Adrenal gland (tissue), 12 donors: ENCODE measurements around the gene HOXC9. TPM values are rescaled to one million over a fixed set of nuclear protein-coding genes. Genes with fewer than 3 reads are reported as not detected.

Experiments
- DNase-seq, 7 donors: peaks; one replicate each; pipeline ENCODE4 v3.0.0-alpha.2; 2019 to 2020
- H3K27ac ChIP-seq, 5 donors: fragments of 200-600 bp; sonication (generic) in 4 of 5; 1 replicate in 3 of 5; 2 replicates in 2 of 5; pipeline versions ENCODE4 v1.5.1 to v1.8.0; 2016 to 2020; ENCODE audit warnings: mild to moderate bottlenecking in 1 of 5
- H3K27me3 ChIP-seq: fragments of 200-600 bp; 2 replicates; pipeline ENCODE4 v1.8.0; 2021
- H3K36me3 ChIP-seq, 2 donors: fragments of 200-600 bp; replicated peaks in 1 of 2; 1 replicate in 1 of 2; 2 replicates in 1 of 2; pipeline versions ENCODE4 v1.5.1 to v1.8.0; 2018 to 2022
- H3K4me1 ChIP-seq, 2 donors: fragments of 200-600 bp; replicated peaks in 1 of 2; 1 replicate in 1 of 2; 2 replicates in 1 of 2; pipeline versions ENCODE4 v1.5.1 to v1.8.0; 2018 to 2021
- H3K4me3 ChIP-seq, 4 donors: fragments of 200-600 bp; sonication (generic) in 3 of 4; one replicate each; pipeline ENCODE4 v1.5.1; 2016 to 2018
- H3K9me3 ChIP-seq, 3 donors: fragments of 200-600 bp; sonication (generic) in 1 of 3; replicated peaks in 1 of 3; 1 replicate in 2 of 3; 2 replicates in 1 of 3; pipeline versions ENCODE4 v1.5.1 to v1.8.0; 2016 to 2021
- CTCF ChIP-seq, 6 experiments: fragments of 450-650 bp in 4 of 6; fragments of 200-600 bp in 2 of 6; sonication (generic) in 1 of 6; IDR thresholded peaks; 1 replicate in 5 of 6; 2 replicates in 1 of 6; pipeline versions ENCODE4 v1.5.1 to v1.8.0; 2016 to 2021; ENCODE audit warnings: antibody characterized with exemption in 6 of 6, mild to moderate bottlenecking in 2 of 6, moderate library complexity in 1 of 6
- POLR2A ChIP-seq, 2 donors: fragments of 450-650 bp; IDR thresholded peaks; one replicate each; pipeline ENCODE4 v1.6.1; 2017; ENCODE audit warnings: antibody characterized with exemption in 2 of 2, mild to moderate bottlenecking in 2 of 2, moderate library complexity in 1 of 2
- WGBS, 4 donors: extraction: QIAGEN DNeasy Blood & Tissue Kit in 2 of 4; methylation state at CpG; one replicate each; pipeline versions ENCODE4 v1.1.5 to v1.1.7; 2013 to 2017; 5-methylcytosine and 5-hydroxymethylcytosine counted together
- intact Hi-C, 2 donors: fragments of 100-400 bp; cut with DNase I; formaldehyde crosslinking; loops; one replicate each; pipeline versions ENCODE4 v1.14.1 to v1.15.0; 2022 to 2023
- polyA plus RNA-seq, 3 donors: library from polyadenylated mRNA; stranded (reverse); fragments of 200-250 nt in 2 of 3; fragments of 350-450 nt in 1 of 3; fragmentation: Illumina TruSeq in 1 of 3; extraction: RNeasy Lipid Tissue Mini Kit (QIAGEN cat#74804) in 1 of 3; gene quantifications; one replicate each; pipeline ENCODE4 v1.2.3, GENCODE V29; 2013 to 2014
- total RNA-seq, 9 donors: library from RNA; depleted of rRNA in 4 of 9; stranded (reverse); fragments of >200 nt in 4 of 9; fragments of 120-200 nt in 1 of 9; fragmentation: NEBNext Ultra II Directional in 1 of 9; extraction: Animal tissue kit (Norgen Biotek cat#: 25700) in 1 of 9; gene quantifications; one replicate each; pipeline versions ENCODE4 v1.1.0 to v1.2.4, GENCODE V29; 2013 to 2023
- donor health status: healthy with polysubstance abuse.
- donor health status: Bipolar disorder and iron deficiency.
- donor health status: DM: yes; HTN: yes; CAD: no.
- donor health status: DM: no; HTN: no; CAD: no.
- donor health status: DM: no; HTN: no; CAD: no.
- donor health status: DM: yes; HTN: yes; CAD: no.

The HOXC9 gene
- total and polyA plus RNA-seq, 12 donors: 1.2 to 12.1 (median 3.0) TPM; not detected in 1

GRCh38 chr12:53982648-53983567, 17.1 kb upstream of the HOXC9 start:
- WGBS, 4 donors: 14 to 22% (median 18%) methylated on average over 24 to 26 of the region's 26 CpGs
- no peak overlapping the region for H3K4me3 ChIP-seq
- H3K27ac ChIP-seq: no peak overlapping the region
- H3K9me3 ChIP-seq: no peaks in the 10 kb centered on the region
- TF ChIP-seq CTCF (IDR thresholded peaks at IDR 0.05): no peak
- no peak for TF ChIP-seq POLR2A (IDR thresholded peaks at IDR 0.05)
- intact Hi-C loops: no loop called here
- peaks cover 4 to 13% of the 10 kb centered on the region in 2 donors for H3K4me1 ChIP-seq
- DNase-seq: no peak
- peaks cover 88% of the 10 kb centered on the region for H3K27me3 ChIP-seq
- no peaks in the 10 kb centered on the region for H3K36me3 ChIP-seq

- TF ChIP-seq CTCF (IDR thresholded peaks at IDR 0.05): no peak
- no peak for TF ChIP-seq POLR2A (IDR thresholded peaks at IDR 0.05)
- no peak for DNase-seq
- H3K27me3 ChIP-seq: peaks cover 91% of the 10 kb centered on the region
- peaks cover 4 to 13% of the 10 kb centered on the region in 2 donors for H3K4me1 ChIP-seq
- H3K36me3 ChIP-seq: no peaks in the 10 kb centered on the region
- no peaks in the 10 kb centered on the region for H3K9me3 ChIP-seq
- intact Hi-C loops: no loop called here
- H3K4me3 ChIP-seq: no peak overlapping the region
- 15 to 26% (median 24%) methylated on average over 17 of the region's 17 CpGs for WGBS, 4 donors
- no peak overlapping the region for H3K27ac ChIP-seq
Observed at GRCh38 chr12:53983568-53983949, 16.4 kb upstream of the HOXC9 start.

- no peak for DNase-seq
- no peak overlapping the region for H3K4me3 ChIP-seq
- intact Hi-C loops: no loop called here
- H3K4me1 ChIP-seq: peaks cover 4 to 13% of the 10 kb centered on the region in 2 donors
- H3K9me3 ChIP-seq: no peaks in the 10 kb centered on the region
- 12 to 17% (median 15%) methylated on average over 22 to 30 of the region's 30 CpGs for WGBS, 4 donors
- no peaks in the 10 kb centered on the region for H3K36me3 ChIP-seq
- H3K27me3 ChIP-seq: peaks cover 90% of the 10 kb centered on the region
- H3K27ac ChIP-seq: no peak overlapping the region
- TF ChIP-seq POLR2A (IDR thresholded peaks at IDR 0.05) (no peak), CTCF (IDR thresholded peaks at IDR 0.05) (no peak)
Observed at GRCh38 chr12:53983950-53984572, 15.9 kb upstream of the HOXC9 start.

- intact Hi-C loops: no loop called here
- Histone ChIP-seq H3K27me3 (peaks cover 89% of the 10 kb centered on the region), H3K27ac (peak within 1 kb of the TSS in 2 of 5 donors; percentile 9 to 11), H3K4me1 (peaks cover 4 to 13% of the 10 kb centered on the region in 2 donors), H3K9me3 (no peaks in the 10 kb centered on the region), H3K36me3 (no peaks in the 10 kb centered on the region), H3K4me3 (peak within 1 kb of the TSS in 1 of 4 donors; percentile 48)
- 5 to 8% (median 6%) methylated on average over 21 to 55 of the region's 55 CpGs for WGBS, 4 donors
- peak; percentile 90 to 98 (median 93) for DNase-seq
- TF ChIP-seq CTCF (IDR thresholded peaks at IDR 0.05): peak; percentile 59 to 94 (median 68)
- no peak for TF ChIP-seq POLR2A (IDR thresholded peaks at IDR 0.05)
Observed at GRCh38 chr12:53984901-53985691, 14.9 kb upstream of the HOXC9 start, which contains the start of gene HOXC10. Gene HOXC10 (plus strand): TSS chr12:53985146. CDS start chr12:53985260, 114 bp downstream.
